A549 (cell line): ENCODE measurements around the gene PTPRF. TPM values are rescaled to one million over a fixed set of nuclear protein-coding genes. Genes with fewer than 3 reads are reported as not detected.

Source experiments
- ATAC-seq, 2 experiments: fragments of 200-7000 bp in 1 of 2; fragments of >200 bp in 1 of 2; cut with Nextera tagmentation in 1 of 2; cut with Tn5 transposase in 1 of 2; 3 replicates each; pipeline versions ENCODE4 v1.8.0 to v1.9.1; 2018 to 2020; ENCODE audit warnings: mild to moderate bottlenecking in 1 of 2, moderate library complexity in 1 of 2
- CTCF ChIA-PET: fragments of 300-600 bp; sonication (Branson Sonifier 250); formaldehyde crosslinking; extraction: SDS; loops from one replicate; lab custom pipeline; 2021; ENCODE audit warnings: antibody characterized with exemption, inconsistent platforms; lab: Yijun Ruan, JAX
- POLR2A ChIA-PET: fragments of 350-600 bp; formaldehyde crosslinking; extraction: SDS; loops from one replicate; lab custom pipeline; 2021; ENCODE audit warnings: antibody characterized with exemption, inconsistent platforms; lab: Yijun Ruan, JAX
- DNase-seq, 2 experiments: peaks; one replicate each; pipeline versions ENCODE4 v3.0.0 to v3.0.0-alpha.2; 2011 to 2016; ENCODE audit warnings: low read depth in 1 of 2, low spot score in 1 of 2
- FAIRE-seq: peaks from 2 replicates; lab custom pipeline; 2011; peaks lifted over from hg19 to GRCh38; lab: Jason Lieb, UNC
- H3K27ac ChIP-seq, 2 experiments: fragments of >200 bp; sonication (Bioruptor Twin); formaldehyde crosslinking; 3 replicates each; pipeline ENCODE4 v1.5.1; 2016 to 2017
- H3K4me1 ChIP-seq: fragments of >200 bp; sonication (Bioruptor Twin); formaldehyde crosslinking; 3 replicates; pipeline ENCODE4 v1.6.1; 2016
- H3K4me2 ChIP-seq: fragments of >200 bp; sonication (Bioruptor Twin); formaldehyde crosslinking; 3 replicates; pipeline ENCODE4 v1.6.1; 2016
- H3K4me3 ChIP-seq: fragments of >200 bp; sonication (Bioruptor Twin); formaldehyde crosslinking; 3 replicates; pipeline ENCODE4 v1.5.1; 2016
- H3K9me3 ChIP-seq: fragments of >200 bp; sonication (Bioruptor Twin); formaldehyde crosslinking; 3 replicates; pipeline ENCODE4 v1.6.1; 2016
- CEBPB ChIP-seq, 2 experiments: fragments of >200 bp in 1 of 2; sonication (Bioruptor Twin) in 1 of 2; formaldehyde crosslinking in 1 of 2; IDR thresholded peaks; 2 replicates each; pipeline ENCODE4 v1.6.1; 2012 to 2016
- EHMT2 ChIP-seq: fragments of 200-600 bp; sonication (generic); IDR thresholded peaks from 2 replicates; pipeline ENCODE4 v1.6.1; 2016; ENCODE audit warnings: antibody characterized with exemption, low read depth, mild to moderate bottlenecking, moderate library complexity
- FOSL2 ChIP-seq, 2 experiments: fragments of 450-650 bp in 1 of 2; fragments of >200 bp in 1 of 2; sonication (Bioruptor Twin) in 1 of 2; formaldehyde crosslinking; IDR thresholded peaks; 2 replicates each; pipeline versions ENCODE4 v1.5.0 to v1.6.1; 2016 to 2020; ENCODE audit warnings: mild to moderate bottlenecking in 1 of 2, moderate library complexity in 1 of 2
- FOXS1 ChIP-seq: fragments of 250-450 bp; sonication (Bioruptor Pico); IDR thresholded peaks from 2 replicates; pipeline ENCODE4 v1.5.0; 2020; ENCODE audit warnings: mild to moderate bottlenecking, moderate library complexity
- HDAC2 ChIP-seq: fragments of 200-600 bp; sonication (generic); IDR thresholded peaks from 2 replicates; pipeline ENCODE4 v1.6.1; 2016
- HEYL ChIP-seq: fragments of 250-450 bp; sonication (Bioruptor Pico); IDR thresholded peaks from 2 replicates; pipeline ENCODE4 v1.8.0; 2021; ENCODE audit warnings: mild to moderate bottlenecking, moderate library complexity
- HOXA7 ChIP-seq: fragments of 250-450 bp; sonication (Bioruptor Pico); IDR thresholded peaks from 2 replicates; pipeline ENCODE4 v1.5.0; 2020; ENCODE audit warnings: mild to moderate bottlenecking, moderate library complexity
- KDM1A ChIP-seq: fragments of 200-600 bp; sonication (generic); IDR thresholded peaks from 2 replicates; pipeline ENCODE4 v1.6.1; 2016; ENCODE audit warnings: low read depth, mild to moderate bottlenecking
- MAFK ChIP-seq: fragments of 450-650 bp; IDR thresholded peaks from 2 replicates; pipeline ENCODE4 v1.6.1; 2014; ENCODE audit not compliant: partially characterized antibody
- MAZ ChIP-seq: fragments of 150-350 bp; IDR thresholded peaks from 2 replicates; pipeline ENCODE4 v1.6.1; 2014; ENCODE audit warnings: antibody characterized with exemption, low read depth, low read length, borderline replicate concordance
- NFE2L2 ChIP-seq: fragments of 150-350 bp; conservative IDR thresholded peaks from 2 replicates; pipeline ENCODE4 v1.6.1; 2014; ENCODE audit warnings: low read length
- NPAS2 ChIP-seq: fragments of 250-450 bp; sonication (Bioruptor Pico); IDR thresholded peaks from 2 replicates; pipeline ENCODE4 v1.8.0; 2022; ENCODE audit warnings: mild to moderate bottlenecking, moderate library complexity, borderline replicate concordance
- PHF8 ChIP-seq: fragments of 200-600 bp; sonication (generic); IDR thresholded peaks from 2 replicates; pipeline ENCODE4 v1.6.1; 2016; ENCODE audit warnings: low read depth, mild to moderate bottlenecking, antibody characterized with exemption, moderate library complexity, borderline replicate concordance
- POLR2AphosphoS2 ChIP-seq: conservative IDR thresholded peaks from 2 replicates; pipeline ENCODE4 v1.6.1; 2012; ENCODE audit warnings: low read length, improper control_type of control experiment, inconsistent platforms
- REST ChIP-seq: fragments of 200-600 bp; sonication (generic); IDR thresholded peaks from 2 replicates; pipeline ENCODE4 v1.6.1; 2016; ENCODE audit warnings: antibody characterized with exemption, mild to moderate bottlenecking, moderate library complexity
- SMC3 ChIP-seq: fragments of >200 bp; sonication (Bioruptor Twin); formaldehyde crosslinking; IDR thresholded peaks from 3 replicates; pipeline ENCODE4 v1.6.1; 2018; ENCODE audit warnings: inconsistent platforms
- SREBF2 ChIP-seq: fragments of 450-650 bp; IDR thresholded peaks from 2 replicates; pipeline ENCODE4 v1.6.1; 2014; ENCODE audit warnings: mild to moderate bottlenecking, moderate library complexity
- TP53 ChIP-seq: fragments of 250-450 bp; sonication (Bioruptor Pico); IDR thresholded peaks from 2 replicates; pipeline ENCODE4 v1.5.0; 2021; ENCODE audit warnings: mild to moderate bottlenecking, moderate library complexity
- ZC3H11A ChIP-seq: fragments of 450-650 bp; IDR thresholded peaks from 2 replicates; pipeline ENCODE4 v1.6.1; 2014; ENCODE audit warnings: antibody characterized with exemption, mild to moderate bottlenecking
- ZFP36 ChIP-seq: fragments of 450-650 bp; IDR thresholded peaks from 2 replicates; pipeline ENCODE4 v1.6.1; 2014; ENCODE audit warnings: borderline replicate concordance; ENCODE audit not compliant: partially characterized antibody
- ZNF302 ChIP-seq: fragments of 250-450 bp; sonication (Bioruptor Pico); IDR thresholded peaks from 2 replicates; pipeline ENCODE4 v1.9.0; 2021; ENCODE audit warnings: inconsistent platforms, mild to moderate bottlenecking, moderate library complexity
- ZSCAN20 ChIP-seq: fragments of 250-450 bp; sonication (Bioruptor Pico); IDR thresholded peaks from 2 replicates; pipeline ENCODE4 v1.8.0; 2022; ENCODE audit warnings: mild to moderate bottlenecking, moderate library complexity
- WGBS: methylation state at CpG from one replicate; pipeline ENCODE4 v1.1.6; 2017; ENCODE audit errors: missing lambda C conversion rate; 5-methylcytosine and 5-hydroxymethylcytosine counted together
- polyA plus RNA-seq, 4 experiments: library from polyadenylated mRNA; depleted of rRNA in 3 of 4; stranded (reverse); fragments of >200 nt; fragmentation: RNase III in 1 of 4; extraction: RNeasy Plus Mini Kit Qiagen cat#74134 plus additional on column Dnase treatment in 1 of 4; gene quantifications; 2 replicates in 3 of 4; 3 replicates in 1 of 4; pipeline ENCODE4 v1.2.3, GENCODE V29; 2011 to 2017
- TF ChIP-seq, protein P1 (sequence below): IDR thresholded peaks from 2 replicates; pipeline ENCODE4 v1.6.1; 2012
- TF ChIP-seq, protein P2 (sequence below): fragments of 450-650 bp; IDR thresholded peaks from 2 replicates; pipeline ENCODE4 v1.6.1; 2014; ENCODE audit warnings: antibody characterized with exemption
- TF ChIP-seq, protein P3 (sequence below): fragments of >200 bp; sonication (Bioruptor Twin); formaldehyde crosslinking; IDR thresholded peaks from 2 replicates; pipeline ENCODE4 v1.6.1; 2016

PTPRF gene
- polyA plus RNA-seq, 2 of the 4 experiments (the other 2 are of a cell fraction): 68.5 to 96.5 TPM

DNA sequence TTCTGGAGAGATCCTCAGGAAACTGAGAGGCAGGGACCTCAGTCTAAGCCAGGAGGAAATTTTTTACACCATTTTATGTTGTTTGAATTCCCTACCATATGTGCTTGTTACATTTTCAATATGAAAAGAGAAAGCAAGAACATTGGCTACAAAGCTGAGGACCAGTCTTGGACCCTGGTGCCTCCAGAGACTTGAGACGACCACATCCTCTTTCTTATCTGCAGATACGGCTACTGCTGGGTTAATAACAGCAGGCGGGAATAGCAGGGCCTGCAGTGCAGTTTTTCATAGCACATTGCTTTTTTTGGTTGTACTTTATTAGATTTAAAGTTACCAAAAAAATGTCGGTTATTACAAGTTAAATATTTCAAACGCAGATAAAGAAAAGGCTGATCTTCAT lies 123.2 kb downstream of the PTPRF start:
- Histone ChIP-seq H3K4me3 (no peak overlapping the region), H3K27ac (no peak overlapping the region), H3K4me2 (no peak overlapping the region), H3K4me1 (peaks cover 16% of the 10 kb centered on the region; the same call in 1 of the 3 replicates), H3K9me3 (no peaks in the 10 kb centered on the region)
- FAIRE-seq: no peak
- WGBS: 91% methylated on average over 5 of the region's 5 CpGs
- no peak for TF ChIP-seq MAFK
- no peak for TF ChIP-seq SREBF2
- no peak for TF ChIP-seq SMC3
- TF ChIP-seq ZSCAN20: no peak
- TF ChIP-seq, protein P1, sequence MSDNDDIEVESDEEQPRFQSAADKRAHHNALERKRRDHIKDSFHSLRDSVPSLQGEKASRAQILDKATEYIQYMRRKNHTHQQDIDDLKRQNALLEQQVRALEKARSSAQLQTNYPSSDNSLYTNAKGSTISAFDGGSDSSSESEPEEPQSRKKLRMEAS: no peak
- TF ChIP-seq HEYL (CRISPR knock-in tag): no peak
- no peak for TF ChIP-seq KDM1A
- TF ChIP-seq TP53: no peak
- no peak for TF ChIP-seq MAZ
- TF ChIP-seq, protein P2, sequence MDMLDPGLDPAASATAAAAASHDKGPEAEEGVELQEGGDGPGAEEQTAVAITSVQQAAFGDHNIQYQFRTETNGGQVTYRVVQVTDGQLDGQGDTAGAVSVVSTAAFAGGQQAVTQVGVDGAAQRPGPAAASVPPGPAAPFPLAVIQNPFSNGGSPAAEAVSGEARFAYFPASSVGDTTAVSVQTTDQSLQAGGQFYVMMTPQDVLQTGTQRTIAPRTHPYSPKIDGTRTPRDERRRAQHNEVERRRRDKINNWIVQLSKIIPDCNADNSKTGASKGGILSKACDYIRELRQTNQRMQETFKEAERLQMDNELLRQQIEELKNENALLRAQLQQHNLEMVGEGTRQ: no peak
- TF ChIP-seq, protein P3, sequence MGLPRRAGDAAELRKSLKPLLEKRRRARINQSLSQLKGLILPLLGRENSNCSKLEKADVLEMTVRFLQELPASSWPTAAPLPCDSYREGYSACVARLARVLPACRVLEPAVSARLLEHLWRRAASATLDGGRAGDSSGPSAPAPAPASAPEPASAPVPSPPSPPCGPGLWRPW: no peak
- TF ChIP-seq, all 56 proteins: peak for 0
- DNase-seq: no peak
- CTCF ChIA-PET: interaction anchor here (1.2 kb wide), 1 partner anchor 46 kb away, joined by 3 read pairs; no protein-coding TSS in a partner anchor
- POLR2A ChIA-PET: no interaction called here
- ATAC-seq: no peak

- CTCF ChIA-PET: no interaction called here
These were observed 125.3 kb downstream of the PTPRF start for GRCh38 chr1:43655953-43656352.

GRCh38 chr1:43659212-43660166 lies 128.8 kb downstream of the PTPRF start:
- DNase-seq (no peak), ATAC-seq (no peak), FAIRE-seq (no peak)
- WGBS: 94% methylated on average over 14 of the region's 14 CpGs
- CTCF ChIA-PET: interaction anchor here (0.8 to 1.6 kb wide), 3 partner anchors 13 to 24 kb away, joined by 3 read pairs; no protein-coding TSS in a partner anchor
- Histone ChIP-seq H3K9me3 (no peaks in the 10 kb centered on the region), H3K27ac (no peak overlapping the region), H3K4me3 (no peak overlapping the region), H3K4me2 (no peak overlapping the region), H3K4me1 (no peaks in the 10 kb centered on the region)
- POLR2A ChIA-PET: interaction anchor here (1.3 kb wide), 1 partner anchor 9 kb away, joined by 4 read pairs; the partner anchor contains the start of gene KDM4A
- TF ChIP-seq ZFP36: no peak
- no peak for TF ChIP-seq FOSL2 (IDR thresholded peaks at IDR 0.05)
- no peak for TF ChIP-seq FOSL2 (CRISPR knock-in tag; IDR thresholded peaks at IDR 0.05)
- TF ChIP-seq CEBPB (IDR thresholded peaks at IDR 0.05): no peak
- TF ChIP-seq HDAC2: no peak
- no peak for TF ChIP-seq ZNF302
- TF ChIP-seq REST: no peak
- no peak for TF ChIP-seq PHF8
- TF ChIP-seq NPAS2 (CRISPR knock-in tag): no peak
- TF ChIP-seq EHMT2: no peak
- no peak for TF ChIP-seq HEYL (CRISPR knock-in tag)
- no peak for TF ChIP-seq ZC3H11A
- no peak for TF ChIP-seq HOXA7
- no peak for TF ChIP-seq NFE2L2
- no peak for TF ChIP-seq SREBF2
- no peak for TF ChIP-seq POLR2AphosphoS2

More at GRCh38 chr1:43655953-43656352, 125.3 kb downstream of the PTPRF start:
- H3K9me3 ChIP-seq: no peaks in the 10 kb centered on the region
- POLR2A ChIA-PET: no interaction called here
- no peak for DNase-seq
- H3K4me1 ChIP-seq: peaks cover 15% of the 10 kb centered on the region; the same call in 1 of the 3 replicates
- 90% methylated on average over 1 of the region's 1 CpG for WGBS
- no peak overlapping the region for H3K27ac ChIP-seq
- H3K4me3 ChIP-seq: no peak overlapping the region
- no peak for ATAC-seq
- H3K4me2 ChIP-seq: no peak overlapping the region
- no peak for FAIRE-seq
- no peak for TF ChIP-seq FOXS1 (CRISPR knock-in tag)
- TF ChIP-seq, protein P3: no peak
